ENCODE data around the gene CLASP1.
A peak's percentile ranks its signal among the peaks of the same experiment; 100 is the strongest.
"Not testable (repeated sequence)": the region's sequence is repeated elsewhere in the genome, so short reads cannot be mapped to it uniquely, and the experiment has no call there.

CLASP1 gene

DNA sequence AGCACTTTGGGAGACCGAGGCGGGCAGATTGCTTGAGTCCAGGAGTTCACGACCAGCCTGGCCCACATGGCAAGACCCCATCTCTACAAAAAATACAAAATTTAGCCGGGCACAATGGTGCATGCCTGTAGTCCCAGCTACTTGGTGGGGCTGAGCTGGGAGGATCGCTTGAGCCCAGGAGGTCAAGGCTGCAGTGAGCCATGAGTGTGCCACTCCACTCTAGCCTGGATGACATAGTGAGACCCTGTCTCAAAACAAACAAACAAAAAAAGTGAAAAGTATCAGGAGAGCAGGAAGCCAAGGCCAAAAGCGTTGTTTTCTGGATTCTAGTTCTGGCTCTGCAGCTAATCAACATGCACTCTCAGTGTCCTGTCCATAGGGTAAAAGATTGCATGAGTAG lies 10.7 kb upstream of the CLASP1 start:
- DNase-seq = no peak

- not testable (repeated sequence) for DNase-seq
Observed at GRCh38 chr2:121658393-121658792, 9.1 kb upstream of the CLASP1 start.

- no peak for DNase-seq
Observed at GRCh38 chr2:121653035-121653434, 3.8 kb upstream of the CLASP1 start.

GRCh38 chr2:121650315-121650930 lies 1.2 kb upstream of the CLASP1 start:
- peak in 1 of 2 experiments; percentile 15 for DNase-seq

- DNase-seq = peak; percentile 93 to 97
Observed at GRCh38 chr2:121649596-121650314, 493 bp upstream of the CLASP1 start.

DNA sequence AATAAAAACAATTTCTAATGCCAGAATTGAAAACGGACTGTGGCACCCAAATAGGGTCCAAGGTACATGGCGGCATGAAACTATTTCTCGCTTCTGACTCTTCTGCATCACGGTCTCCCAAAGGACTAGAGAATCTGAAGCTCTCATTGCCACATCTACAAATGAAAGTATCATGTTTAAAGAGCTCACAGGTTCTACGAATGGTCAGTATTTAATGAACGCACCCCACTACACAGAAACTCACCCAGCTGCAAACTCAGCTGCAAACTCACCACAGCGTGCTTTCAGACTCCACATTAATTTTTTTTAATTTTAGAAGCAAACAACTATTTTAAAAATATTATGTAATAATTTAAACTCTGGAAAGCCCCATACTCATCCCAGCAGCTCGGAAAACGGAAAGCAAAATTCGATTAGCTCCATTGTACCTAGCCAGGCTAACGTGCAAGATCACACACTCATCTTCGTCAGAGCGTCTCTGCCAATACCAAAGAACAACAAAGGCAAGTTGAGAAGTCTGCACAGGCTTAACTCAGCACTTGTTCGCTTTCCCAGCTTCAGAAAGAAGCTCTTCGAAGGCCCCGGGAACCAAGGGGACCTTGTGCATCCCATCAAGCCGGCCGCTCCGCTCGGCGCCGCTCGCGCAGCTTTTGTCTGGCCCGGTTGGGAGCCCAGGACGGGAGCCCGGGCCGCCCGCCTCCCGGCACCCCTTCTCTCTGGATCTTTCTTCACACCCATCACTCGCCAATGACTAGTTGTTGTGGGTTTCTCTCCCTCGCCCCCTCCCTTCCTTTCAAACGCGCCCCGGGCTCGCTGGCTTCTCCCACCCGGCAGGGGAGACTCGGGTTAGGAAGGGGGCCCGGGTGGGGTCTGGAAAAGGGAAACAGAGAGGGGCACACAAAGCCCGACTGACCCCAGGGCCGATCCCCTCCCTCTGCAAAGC lies 785 bp downstream of the CLASP1 start:
- DNase-seq = peak; percentile 11 to 51

GRCh38 chr2:121647396-121647795 lies 1.9 kb downstream of the CLASP1 start:
- DNase-seq = no peak

DNA sequence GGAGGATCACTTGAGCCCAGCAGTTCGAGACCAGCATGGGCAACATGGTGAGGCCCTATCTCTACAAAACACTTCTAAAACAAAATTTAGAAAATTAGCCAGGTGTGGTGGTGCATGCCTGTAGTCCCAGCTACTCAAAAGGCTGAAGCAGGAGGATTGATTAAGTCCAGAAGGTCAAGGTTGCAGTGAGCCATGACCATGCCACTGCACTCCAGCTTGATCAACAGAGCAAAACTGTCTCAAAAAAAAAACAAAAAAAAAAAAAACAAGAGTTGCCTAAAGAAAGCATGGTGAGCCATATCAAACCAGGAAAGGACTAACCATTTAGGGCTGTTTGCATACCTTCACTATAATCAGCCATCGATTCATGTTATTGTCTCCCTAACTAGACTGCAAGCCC lies 4.5 kb downstream of the CLASP1 start:
- no peak for DNase-seq

GRCh38 chr2:121643877-121644276 lies 5.4 kb downstream of the CLASP1 start:
- DNase-seq = no peak

- DNase-seq = peak in 1 of 2 experiments; percentile 19
Observed at GRCh38 chr2:121640380-121641316, 8.6 kb downstream of the CLASP1 start.

DNA sequence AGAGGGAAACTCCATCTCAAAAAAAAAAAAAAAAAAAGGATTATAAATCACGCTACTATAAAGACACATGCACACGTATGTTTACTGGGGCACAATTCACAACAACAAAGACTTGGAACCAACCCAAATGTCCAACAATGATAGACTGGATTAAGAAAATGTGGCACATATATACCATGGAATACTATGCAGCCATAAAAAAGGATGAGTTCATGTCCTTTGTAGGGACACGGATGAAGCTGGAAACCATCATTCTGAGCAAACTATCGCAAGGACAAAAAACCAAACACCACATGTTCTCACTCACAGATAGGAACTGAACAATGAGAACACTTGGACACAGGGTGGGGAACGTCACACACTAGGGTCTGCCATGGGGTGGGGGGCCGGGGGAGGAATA lies 9.4 kb downstream of the CLASP1 start:
- not testable (repeated sequence) for DNase-seq

GRCh38 chr2:121638333-121638732 lies 10.9 kb downstream of the CLASP1 start:
- DNase-seq = no peak

DNA sequence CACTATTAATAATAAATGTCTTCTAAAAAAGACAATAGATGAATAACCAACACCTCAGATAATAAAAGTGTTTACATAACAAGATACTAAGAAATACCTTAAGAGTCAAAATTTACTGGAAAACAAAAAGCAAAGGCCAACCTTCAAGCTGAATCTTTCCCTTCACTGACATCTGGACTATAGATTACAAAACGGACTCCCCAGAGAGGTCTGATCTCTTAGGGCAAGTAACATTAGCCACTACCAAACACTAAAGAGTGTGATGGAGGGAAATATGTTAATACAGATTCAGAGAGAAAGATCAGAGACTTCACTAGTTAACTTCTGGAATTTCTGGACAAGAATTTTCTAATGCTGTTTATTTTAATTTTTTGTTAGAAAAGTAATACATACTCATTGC lies 13.9 kb downstream of the CLASP1 start:
- DNase-seq = peak; percentile 37 to 61

- DNase-seq = no peak
Observed at GRCh38 chr2:121634354-121635307, 14.6 kb downstream of the CLASP1 start.

- DNase-seq = no peak
Observed at GRCh38 chr2:121633463-121633862, 15.8 kb downstream of the CLASP1 start.

GRCh38 chr2:121627525-121628050 lies 21.7 kb downstream of the CLASP1 start:
- no peak for DNase-seq

- DNase-seq = peak in 1 of 2 experiments; percentile 23
Observed at GRCh38 chr2:121626777-121627524, 22.3 kb downstream of the CLASP1 start.

GRCh38 chr2:121625953-121626352 lies 23.3 kb downstream of the CLASP1 start:
- peak; percentile 76 to 96 for DNase-seq

- no peak for DNase-seq
Observed at GRCh38 chr2:121617042-121617599, 32.1 kb downstream of the CLASP1 start.

- DNase-seq = no peak
Observed at GRCh38 chr2:121613774-121614173, 35.5 kb downstream of the CLASP1 start.

Data from NCI-H524 (cell line).